Brain pericyte (primary cell): ENCODE data around the gene ELOVL6.
"Not testable (repeated sequence)": the region's sequence is repeated elsewhere in the genome, so short reads cannot be mapped to it uniquely, and the experiment has no call there.

ENCODE experiments used
- DNase-seq: peaks from one replicate; pipeline ENCODE4 v3.0.0-alpha.2; 2012; ENCODE audit warnings: low read depth, low spot score

Gene ELOVL6

GRCh38 chr4:110196871-110197528, 1.4 kb downstream of the ELOVL6 start:
- DNase-seq, result no peak

GRCh38 chr4:110196206-110196870, 2.1 kb downstream of the ELOVL6 start:
- DNase-seq, result no peak

- DNase-seq, result no peak
Measured at GRCh38 chr4:110195561-110196205, 2.7 kb downstream of the ELOVL6 start.

GRCh38 chr4:110193822-110194761, 4.3 kb downstream of the ELOVL6 start:
- peak; percentile 87 for DNase-seq

GRCh38 chr4:110193287-110193686, 5.1 kb downstream of the ELOVL6 start:
- not testable (repeated sequence) for DNase-seq

GRCh38 chr4:110190249-110190648, 8.2 kb downstream of the ELOVL6 start:
- no peak for DNase-seq

GRCh38 chr4:110188113-110188512, 10.3 kb downstream of the ELOVL6 start:
- no peak for DNase-seq

- no peak for DNase-seq
Measured at GRCh38 chr4:110184791-110185155, 13.6 kb downstream of the ELOVL6 start.

GRCh38 chr4:110184140-110184790, 14.2 kb downstream of the ELOVL6 start:
- DNase-seq, result no peak

- DNase-seq, result no peak
Measured at GRCh38 chr4:110183643-110184042, 14.8 kb downstream of the ELOVL6 start.

GRCh38 chr4:110183058-110183457, 15.4 kb downstream of the ELOVL6 start:
- DNase-seq, result no peak

- DNase-seq, result no peak
Measured at GRCh38 chr4:110181890-110182289, 16.5 kb downstream of the ELOVL6 start.

- DNase-seq, result no peak
Measured at GRCh38 chr4:110175634-110176033, 22.8 kb downstream of the ELOVL6 start.

- no peak for DNase-seq
Measured at GRCh38 chr4:110172972-110173371, 25.4 kb downstream of the ELOVL6 start.

- DNase-seq, result no peak
Measured at GRCh38 chr4:110171971-110172370, 26.4 kb downstream of the ELOVL6 start.

- no peak for DNase-seq
Measured at GRCh38 chr4:110170861-110171260, 27.6 kb downstream of the ELOVL6 start.

- DNase-seq, result no peak
Measured at GRCh38 chr4:110165382-110166286, 32.8 kb downstream of the ELOVL6 start.

- no peak for DNase-seq
Measured at GRCh38 chr4:110164856-110165255, 33.6 kb downstream of the ELOVL6 start.

GRCh38 chr4:110164251-110164650, 34.2 kb downstream of the ELOVL6 start:
- DNase-seq, result no peak

GRCh38 chr4:110163327-110164069, 34.9 kb downstream of the ELOVL6 start:
- no peak for DNase-seq
